ENCODE results near the gene ADCY2.
"Not testable (repeated sequence)": the region's sequence is repeated elsewhere in the genome, so short reads cannot be mapped to it uniquely, and the experiment has no call there.

ADCY2 gene

GRCh38 chr5:7420510-7421280 lies 24.8 kb downstream of the ADCY2 start:
- Histone ChIP-seq H3K36me3 (ENCODE audit: control insufficient read depth, low read length) (no peaks in the 10 kb centered on the region), H3K4me3 (ENCODE audit: low read length) (no peak overlapping the region), H3K9me2 (replicated peaks; ENCODE audit: control insufficient read depth, low read length) (no peaks in the 10 kb centered on the region), H3K79me2 (ENCODE audit: control insufficient read depth, low read length) (no peaks in the 10 kb centered on the region), H4K20me1 (ENCODE audit: control insufficient read depth, insufficient read depth, low read depth, low read length) (no peaks in the 10 kb centered on the region), H3F3A (ENCODE audit: control insufficient read depth, insufficient read depth) (no peaks in the 10 kb centered on the region), H3K9me3 (ENCODE audit: control insufficient read depth, insufficient read depth, low read length) (0 out of 2 replicates have a peak, but pooled peaks cover 4% of the 10 kb centered on the region), H3K4me1 (ENCODE audit: control insufficient read depth, low read length) (no peaks in the 10 kb centered on the region), H3K27me3 (ENCODE audit: control insufficient read depth, low read length) (no peaks in the 10 kb centered on the region), H3K27ac (ENCODE audit: low read depth, low read length) (no peak overlapping the region), H3K4me2 (ENCODE audit: low read length) (no peak overlapping the region)
- no peak for TF ChIP-seq CTCF (IDR thresholded peaks at IDR 0.05; ENCODE audit: low read depth, low read length, poor library complexity, severe bottlenecking)
- TF ChIP-seq EZH2phosphoT487 (IDR thresholded peaks at IDR 0.05; ENCODE audit: borderline replicate concordance, low read length), result no peak

GRCh38 chr5:7422316-7423106 lies 26.6 kb downstream of the ADCY2 start:
- no peaks in the 10 kb centered on the region for H3K36me3 ChIP-seq (ENCODE audit: control insufficient read depth, low read length)
- no peaks in the 10 kb centered on the region for H3K4me1 ChIP-seq (ENCODE audit: control insufficient read depth, low read length)
- no peaks in the 10 kb centered on the region for H3F3A ChIP-seq (ENCODE audit: control insufficient read depth, insufficient read depth)
- no peak overlapping the region for H3K27ac ChIP-seq (ENCODE audit: low read depth, low read length)
- no peaks in the 10 kb centered on the region for H3K9me2 ChIP-seq (replicated peaks; ENCODE audit: control insufficient read depth, low read length)
- no peak overlapping the region for H3K4me2 ChIP-seq (ENCODE audit: low read length)
- H3K27me3 ChIP-seq (ENCODE audit: control insufficient read depth, low read length), result no peaks in the 10 kb centered on the region
- TF ChIP-seq CTCF (IDR thresholded peaks at IDR 0.05; ENCODE audit: low read depth, low read length, poor library complexity, severe bottlenecking), result no peak
- no peak for TF ChIP-seq EZH2phosphoT487 (IDR thresholded peaks at IDR 0.05; ENCODE audit: borderline replicate concordance, low read length)
- H4K20me1 ChIP-seq (ENCODE audit: control insufficient read depth, insufficient read depth, low read depth, low read length), result no peaks in the 10 kb centered on the region
- H3K9me3 ChIP-seq (ENCODE audit: control insufficient read depth, insufficient read depth, low read length), result peaks cover 4% of the 10 kb centered on the region; the same call in 1 of the 2 replicates
- H3K4me3 ChIP-seq (ENCODE audit: low read length), result no peak overlapping the region
- no peaks in the 10 kb centered on the region for H3K79me2 ChIP-seq (ENCODE audit: control insufficient read depth, low read length)

GRCh38 chr5:7423231-7423630 lies 27.3 kb downstream of the ADCY2 start:
- not testable (repeated sequence) for H3F3A ChIP-seq (ENCODE audit: control insufficient read depth, insufficient read depth); H3K4me1 ChIP-seq (ENCODE audit: control insufficient read depth, low read length); H3K27ac ChIP-seq (ENCODE audit: low read depth, low read length); H3K4me2 ChIP-seq (ENCODE audit: low read length); H3K4me3 ChIP-seq (ENCODE audit: low read length); H4K20me1 ChIP-seq (ENCODE audit: control insufficient read depth, insufficient read depth, low read depth, low read length); H3K79me2 ChIP-seq (ENCODE audit: control insufficient read depth, low read length); H3K27me3 ChIP-seq (ENCODE audit: control insufficient read depth, low read length); H3K9me2 ChIP-seq (replicated peaks; ENCODE audit: control insufficient read depth, low read length); H3K36me3 ChIP-seq (ENCODE audit: control insufficient read depth, low read length); H3K9me3 ChIP-seq (ENCODE audit: control insufficient read depth, insufficient read depth, low read length)

GRCh38 chr5:7425830-7426229 lies 29.9 kb downstream of the ADCY2 start:
- no peak for TF ChIP-seq EZH2phosphoT487 (IDR thresholded peaks at IDR 0.05; ENCODE audit: borderline replicate concordance, low read length)
- no peak for TF ChIP-seq CTCF (IDR thresholded peaks at IDR 0.05; ENCODE audit: low read depth, low read length, poor library complexity, severe bottlenecking)
- Histone ChIP-seq H3K4me3 (ENCODE audit: low read length) (no peak overlapping the region), H3K27me3 (ENCODE audit: control insufficient read depth, low read length) (no peaks in the 10 kb centered on the region), H3K4me1 (ENCODE audit: control insufficient read depth, low read length) (no peaks in the 10 kb centered on the region), H3K4me2 (ENCODE audit: low read length) (no peak overlapping the region), H3K9me3 (ENCODE audit: control insufficient read depth, insufficient read depth, low read length) (peaks cover 4% of the 10 kb centered on the region; the same call in 1 of the 2 replicates), H3K79me2 (ENCODE audit: control insufficient read depth, low read length) (no peaks in the 10 kb centered on the region), H3K36me3 (ENCODE audit: control insufficient read depth, low read length) (no peaks in the 10 kb centered on the region), H3K27ac (ENCODE audit: low read depth, low read length) (no peak overlapping the region), H3F3A (ENCODE audit: control insufficient read depth, insufficient read depth) (no peaks in the 10 kb centered on the region), H3K9me2 (replicated peaks; ENCODE audit: control insufficient read depth, low read length) (no peaks in the 10 kb centered on the region), H4K20me1 (ENCODE audit: control insufficient read depth, insufficient read depth, low read depth, low read length) (no peaks in the 10 kb centered on the region)

Data from DOHH2 (cell line).